GM18519 (cell line): ENCODE results near the gene KRT85.
"Not testable (repeated sequence)": the region's sequence is repeated elsewhere in the genome, so short reads cannot be mapped to it uniquely, and the experiment has no call there.

ENCODE experiments used
- ATAC-seq: cut with Tn5 transposase; IDR thresholded peaks from one replicate; pipeline ENCODE4 v1.9.1; 2021; ENCODE audit warnings: mild to moderate bottlenecking, moderate library complexity; ENCODE audit not compliant: unreplicated experiment, low FRiP score

KRT85 gene

DNA sequence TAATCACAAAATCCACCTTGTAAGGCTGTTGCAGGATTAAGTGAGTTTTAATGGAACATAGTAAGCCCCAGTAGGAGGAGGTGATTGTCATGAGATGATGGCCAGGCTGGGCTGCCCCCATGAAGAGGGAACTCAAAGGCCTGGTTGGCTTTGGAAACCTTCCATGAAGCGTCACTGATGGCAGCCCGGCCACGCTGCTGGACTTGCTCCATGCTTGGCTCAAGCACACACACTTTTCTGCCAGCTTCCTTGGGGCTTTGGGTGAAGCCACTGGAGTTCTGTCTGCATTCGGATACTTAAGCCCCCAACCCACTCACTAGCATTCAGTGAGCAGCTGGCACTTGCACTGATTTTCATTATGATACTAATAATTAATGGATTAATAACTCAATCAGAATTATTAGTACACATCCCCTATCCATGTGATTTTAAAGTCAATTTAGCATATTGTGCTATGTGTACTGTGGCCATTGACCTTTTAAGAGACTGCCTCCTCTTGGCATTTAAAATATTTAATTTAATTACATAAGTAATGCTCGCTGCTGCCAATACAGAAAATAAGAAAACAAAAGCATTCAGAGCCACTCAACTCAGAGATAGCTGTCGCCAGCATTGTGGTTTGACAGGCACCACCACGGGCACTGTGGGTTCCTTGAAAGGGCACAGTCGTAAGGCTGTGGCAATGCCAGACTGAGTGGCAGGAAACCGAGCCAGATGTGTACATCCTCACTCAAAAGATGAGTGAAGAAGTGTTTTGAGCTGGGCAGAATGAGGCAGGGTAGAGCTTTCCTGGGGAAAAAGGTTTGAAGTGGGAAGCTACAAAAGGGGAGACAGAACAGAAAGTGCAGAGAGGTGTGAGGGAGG is 15.9 kb downstream of the KRT85 start:
- no peak for ATAC-seq

DNA sequence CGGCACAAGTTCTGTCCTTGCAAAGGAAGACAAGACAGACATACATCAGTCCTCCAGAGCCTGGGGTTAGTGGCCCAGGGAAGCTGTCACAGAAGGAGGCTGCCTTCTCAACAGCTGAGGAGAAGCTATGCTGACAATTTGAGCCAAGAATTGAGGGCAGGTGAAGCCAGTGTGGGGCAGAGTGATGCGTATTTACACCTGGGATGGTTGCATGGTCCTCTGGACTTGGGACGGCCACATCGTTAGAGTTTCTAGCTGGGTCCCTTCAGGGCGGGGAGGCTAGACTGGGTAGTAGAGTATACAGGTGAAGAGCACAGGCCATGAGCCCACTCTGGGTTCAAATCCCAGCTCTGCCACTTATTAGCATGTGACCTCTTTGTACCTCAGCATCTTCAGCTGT is 16.5 kb downstream of the KRT85 start:
- no peak for ATAC-seq

DNA sequence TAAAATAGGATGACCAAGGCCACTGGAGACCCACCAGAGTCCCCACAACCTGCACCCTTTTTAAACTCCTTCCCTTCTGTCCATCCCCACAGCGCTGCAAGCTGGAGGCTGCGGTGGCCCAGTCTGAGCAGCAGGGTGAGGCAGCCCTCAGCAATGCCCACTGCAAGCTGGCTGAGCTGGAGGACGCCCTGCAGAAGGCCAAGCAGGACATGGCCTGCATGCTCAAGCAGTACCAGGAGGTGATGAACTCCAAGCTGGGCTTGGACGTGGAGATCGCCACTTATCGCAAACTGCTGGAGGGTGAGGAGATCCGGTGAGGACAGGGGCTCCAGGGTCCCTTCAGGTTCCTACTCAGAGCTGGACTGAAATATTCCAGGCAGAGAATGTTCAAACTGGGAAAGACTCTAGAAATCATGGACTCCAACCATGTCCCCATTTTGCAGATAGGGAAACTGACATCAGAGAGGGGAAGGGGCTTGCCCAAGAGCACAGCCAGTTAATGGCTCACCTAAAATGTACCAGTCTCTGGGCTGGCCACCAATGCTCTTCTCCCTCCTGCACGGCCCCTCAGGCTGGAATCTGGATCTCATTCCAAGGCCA is 17.2 kb downstream of the KRT85 start:
- ATAC-seq: no peak

DNA sequence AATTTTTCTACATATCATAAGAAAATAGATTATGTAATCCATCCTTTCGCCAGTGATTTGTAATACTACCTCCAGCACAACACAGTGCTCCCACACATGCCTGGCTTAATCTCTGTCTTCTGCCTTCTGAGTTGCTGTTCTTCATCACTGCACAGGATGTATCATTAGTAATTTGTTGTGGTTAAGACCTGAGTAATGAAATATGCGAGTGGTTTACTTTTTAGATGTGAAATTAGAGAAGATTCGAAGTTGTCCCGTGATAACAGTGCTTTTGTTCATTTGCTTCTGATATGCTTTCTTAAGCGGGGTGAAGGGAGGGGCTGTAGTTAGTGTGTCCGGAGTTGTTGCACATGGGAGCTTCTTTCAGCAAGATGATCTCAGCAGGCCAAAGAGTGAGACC is 18.1 kb downstream of the KRT85 start:
- ATAC-seq: no peak

DNA sequence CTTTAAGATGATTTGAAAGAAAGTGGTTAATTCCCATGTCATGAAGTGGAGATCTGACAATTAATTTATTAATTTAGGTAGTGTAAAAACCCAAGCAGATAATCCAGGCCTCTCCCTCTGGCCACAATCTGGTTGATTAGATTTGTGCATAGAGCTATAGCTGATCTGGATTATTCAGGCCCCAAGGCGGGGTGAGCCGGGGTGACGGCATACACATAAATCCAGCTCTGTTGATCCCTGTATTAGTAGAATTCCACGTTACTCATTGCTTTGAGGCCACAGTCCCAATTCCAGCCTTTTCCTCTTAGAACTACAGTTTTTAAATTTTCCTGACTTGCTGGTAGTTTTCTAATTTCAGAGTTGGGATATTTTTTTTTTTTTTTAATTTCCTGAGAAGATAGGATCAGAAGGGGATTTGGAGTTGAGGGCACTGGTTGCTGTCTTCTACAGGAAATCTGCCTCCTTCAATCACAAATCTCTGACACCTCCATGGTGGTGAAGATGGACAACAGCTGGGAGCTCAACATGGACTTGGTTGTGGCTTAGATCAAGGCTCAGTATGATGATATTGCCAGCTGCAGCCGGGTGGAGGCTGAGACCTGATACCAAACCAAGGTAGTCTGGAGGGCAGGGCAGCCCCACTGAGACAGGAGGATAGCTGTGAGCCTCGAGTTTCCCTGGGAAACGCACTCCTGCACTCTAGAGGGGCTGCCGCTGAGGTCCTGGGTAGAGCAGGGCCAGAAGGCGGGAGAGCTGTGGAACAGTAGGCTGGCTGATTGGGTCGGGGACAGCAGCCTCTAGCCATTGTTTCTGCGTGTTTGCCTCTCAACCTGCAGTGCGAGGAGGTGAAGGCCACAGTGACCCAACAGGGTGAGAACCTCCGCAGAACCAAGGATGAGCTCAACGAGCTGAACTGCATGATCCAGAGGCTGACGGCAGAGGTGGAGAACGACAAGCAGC is 19.4 kb downstream of the KRT85 start:
- no peak for ATAC-seq

DNA sequence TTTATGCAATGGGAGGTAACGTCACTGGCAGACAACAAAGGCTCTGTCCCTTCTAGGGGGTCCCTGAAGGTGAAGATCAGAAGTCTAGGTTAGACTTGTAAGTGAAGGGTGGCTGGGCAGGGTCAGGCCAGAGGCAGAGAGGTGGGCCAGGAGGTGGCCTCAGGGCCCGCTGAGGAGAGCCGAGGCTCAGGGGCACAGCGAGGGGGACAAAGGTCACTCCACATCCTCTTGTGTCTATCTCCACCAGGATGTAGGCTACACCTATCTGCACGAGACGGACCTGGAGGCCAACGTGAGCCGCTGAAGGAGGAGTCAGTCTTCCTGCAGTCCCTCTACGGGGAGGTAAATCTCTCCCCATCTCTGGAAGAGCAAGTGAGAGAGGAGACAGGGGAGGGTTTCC is 20.3 kb downstream of the KRT85 start:
- ATAC-seq: no peak

DNA sequence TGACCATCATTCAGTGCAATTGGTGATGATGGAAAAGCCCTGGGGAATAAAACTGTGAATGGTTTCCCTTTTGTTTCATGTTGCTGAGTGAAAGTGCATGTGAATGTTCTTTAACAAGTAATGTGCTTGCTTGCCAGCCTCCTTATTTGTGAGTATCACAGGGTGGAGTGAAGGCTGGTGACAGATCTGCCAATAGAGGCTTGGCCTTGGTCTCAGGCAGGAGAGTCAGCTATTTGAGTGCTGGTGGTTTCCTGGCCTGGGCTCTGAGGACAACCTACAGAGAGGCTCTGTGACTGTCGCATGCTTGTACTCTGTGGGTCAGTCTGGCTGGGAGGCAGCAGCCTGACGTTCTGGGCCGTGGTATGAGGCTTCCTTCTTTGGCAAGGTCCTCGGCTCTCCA is 20.7 kb downstream of the KRT85 start:
- no peak for ATAC-seq

DNA sequence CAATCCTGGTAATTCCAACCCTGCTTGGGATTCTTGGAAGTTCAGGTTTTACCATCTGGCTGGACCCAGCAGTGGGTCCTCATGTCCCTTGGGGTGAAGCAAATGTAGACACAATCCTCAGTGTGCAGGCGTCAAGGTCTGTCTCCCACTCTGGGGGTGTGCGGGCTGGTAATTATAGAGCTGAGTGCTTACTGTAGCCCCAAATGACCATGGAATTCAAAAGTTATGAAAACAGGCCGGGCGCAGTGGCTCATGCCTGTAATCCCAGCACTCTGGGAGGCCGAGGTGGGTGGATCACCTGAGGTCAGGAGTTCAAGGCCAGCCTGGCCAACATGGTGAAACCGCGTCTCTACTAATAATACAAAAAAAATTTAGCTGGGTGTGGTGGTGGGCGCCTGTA is 22.2 kb downstream of the KRT85 start:
- ATAC-seq: not testable (repeated sequence)

DNA sequence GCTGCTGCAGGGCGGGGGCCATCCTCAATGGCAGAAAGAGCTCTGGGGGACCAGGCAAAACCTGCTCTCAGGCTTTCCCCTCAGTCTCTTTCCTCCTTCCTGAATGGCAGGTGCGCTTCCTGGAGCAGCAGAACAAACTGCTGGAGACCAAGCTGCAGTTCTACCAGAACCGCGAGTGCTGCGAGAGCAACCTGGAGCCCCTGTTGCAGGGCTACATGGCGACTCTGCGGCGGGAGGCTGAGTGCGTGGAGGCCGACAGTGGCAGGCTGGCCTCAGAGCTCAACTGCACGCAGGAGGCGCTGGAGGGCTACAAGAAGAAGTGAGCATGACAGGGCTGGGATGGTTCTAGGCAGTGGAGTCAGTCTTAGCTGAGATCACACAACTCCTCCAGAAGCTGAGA is 23.2 kb downstream of the KRT85 start:
- no peak for ATAC-seq

DNA sequence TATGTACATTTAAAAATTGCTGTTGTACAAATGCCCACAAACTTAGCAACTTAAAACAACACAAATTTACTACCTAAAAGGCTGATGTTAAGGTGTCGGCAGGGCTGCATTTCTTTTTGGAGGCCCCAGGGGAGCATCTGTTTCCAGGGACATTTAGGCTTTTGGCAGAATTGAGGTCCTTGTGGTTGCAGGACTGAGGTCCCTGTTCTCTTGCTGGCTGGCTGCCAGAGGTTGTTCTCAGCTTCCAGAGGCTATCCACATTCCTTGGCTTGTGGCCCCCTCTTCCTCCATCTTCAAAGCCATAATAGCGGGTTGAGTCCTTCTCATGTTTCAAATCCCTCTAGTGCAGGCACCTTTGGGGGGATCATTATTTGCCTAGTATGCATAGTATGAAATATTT is 23.7 kb downstream of the KRT85 start:
- ATAC-seq: no peak

DNA sequence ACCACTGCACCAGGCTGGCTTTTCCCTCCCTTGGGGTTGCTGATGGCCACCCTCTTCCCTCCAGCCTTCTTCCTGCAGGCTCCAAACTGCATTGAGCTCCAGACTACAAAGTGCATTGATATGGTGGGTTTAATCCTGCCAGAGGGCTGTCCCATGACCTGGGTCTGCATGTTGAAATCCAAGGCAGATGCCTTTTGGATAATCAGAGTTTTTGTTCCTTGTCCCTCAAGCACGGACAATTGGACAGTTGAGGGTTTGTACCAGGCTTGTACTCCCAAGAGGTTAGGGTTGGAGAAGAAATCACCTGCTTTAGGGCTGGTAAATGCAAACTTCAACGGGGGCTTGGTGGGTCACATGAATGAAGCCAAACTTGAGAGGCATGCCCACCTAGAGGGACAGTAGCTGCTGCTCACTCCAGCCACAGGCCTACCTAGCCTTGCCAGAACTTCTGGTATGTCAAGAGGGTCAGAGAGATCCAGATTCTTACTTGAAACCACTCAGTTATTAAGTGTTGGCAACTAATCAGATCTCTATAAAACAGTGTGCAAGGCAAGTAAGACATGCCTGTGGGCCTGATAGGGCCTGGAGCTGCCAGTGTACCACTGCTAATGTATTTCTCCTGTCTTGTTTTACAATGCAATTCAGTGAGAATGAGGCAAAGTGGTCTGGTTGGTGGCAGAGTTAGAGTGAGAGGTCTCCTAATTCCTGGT is 24.3 kb downstream of the KRT85 start:
- ATAC-seq: no peak

DNA sequence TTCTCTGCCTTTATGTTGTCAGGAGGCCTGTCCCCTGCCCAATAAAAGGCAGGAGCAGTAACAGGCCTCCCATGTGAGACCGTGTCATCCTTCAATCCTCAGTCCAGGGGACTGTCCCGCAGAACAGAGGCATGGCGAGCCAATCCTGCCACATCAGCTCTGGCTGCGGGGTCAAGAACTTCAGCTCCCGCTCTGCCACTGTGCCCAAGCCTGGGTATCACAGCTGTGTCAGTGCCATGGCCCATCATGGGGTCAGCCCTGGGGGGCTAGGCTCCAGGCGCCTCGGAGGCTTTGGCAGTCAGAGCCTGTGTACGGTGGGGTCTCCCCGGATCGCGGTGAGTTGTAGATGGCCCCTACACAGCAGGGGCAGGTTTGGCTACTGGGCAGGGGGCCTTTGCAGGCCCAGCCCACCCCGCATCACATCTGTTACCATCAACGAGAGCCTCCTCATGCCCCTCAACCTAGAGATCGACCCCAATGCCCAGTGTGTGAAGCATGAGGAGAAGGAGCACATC is 26.2 kb downstream of the KRT85 start:
- no peak for ATAC-seq

DNA sequence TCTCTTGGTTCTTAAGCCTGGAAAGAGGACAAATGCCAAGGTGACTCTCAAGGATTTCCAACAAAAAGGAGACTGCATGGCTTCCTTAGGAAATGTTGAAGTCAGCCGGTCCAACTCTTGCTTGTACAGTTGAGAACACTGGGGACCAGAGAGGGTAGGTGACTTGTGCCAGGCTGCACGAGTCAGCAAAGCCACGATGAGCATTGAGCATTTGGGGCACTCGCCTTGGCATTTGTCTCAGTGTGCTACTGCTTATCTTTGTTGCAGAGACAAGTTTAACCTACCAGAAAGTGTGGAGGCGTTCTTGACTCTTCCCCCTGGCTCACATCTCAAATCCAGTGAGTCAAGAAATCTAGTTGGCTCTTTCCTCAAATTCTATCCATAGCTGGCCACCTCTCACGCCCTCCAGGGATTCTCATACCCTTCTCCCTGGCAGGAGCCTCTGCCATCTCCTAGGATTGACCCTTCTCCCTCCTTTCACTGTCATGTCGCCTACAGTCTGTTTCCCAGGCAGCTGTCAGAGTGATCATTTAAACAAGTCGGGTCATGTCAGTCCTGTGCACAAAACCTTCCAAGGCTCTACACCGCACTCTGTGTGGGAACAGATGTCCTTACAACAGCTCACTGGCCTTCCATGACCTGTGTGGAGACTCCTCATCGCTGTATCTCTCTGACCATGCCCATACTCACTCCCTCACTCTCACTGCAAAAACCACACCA is 28.9 kb downstream of the KRT85 start:
- ATAC-seq: no peak

DNA sequence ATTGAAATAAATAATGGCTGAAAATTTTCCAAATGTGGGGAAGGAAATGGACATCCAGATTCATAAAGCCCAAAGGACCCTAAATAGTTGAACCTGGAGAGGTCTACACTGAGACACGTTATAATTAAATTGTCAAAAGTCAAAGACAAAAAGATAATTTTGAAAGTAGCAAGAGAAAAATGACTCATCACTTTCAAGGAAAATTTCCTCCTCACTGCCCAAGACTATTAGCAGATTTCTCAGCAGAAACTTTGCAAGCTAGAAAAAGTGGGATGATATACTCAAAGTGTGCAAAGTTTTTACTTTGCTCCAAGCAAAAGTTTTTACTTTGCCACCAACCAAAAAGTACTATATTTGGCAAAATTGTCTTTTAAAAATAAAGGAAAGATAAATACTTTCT is 30.2 kb downstream of the KRT85 start:
- ATAC-seq: no peak

DNA sequence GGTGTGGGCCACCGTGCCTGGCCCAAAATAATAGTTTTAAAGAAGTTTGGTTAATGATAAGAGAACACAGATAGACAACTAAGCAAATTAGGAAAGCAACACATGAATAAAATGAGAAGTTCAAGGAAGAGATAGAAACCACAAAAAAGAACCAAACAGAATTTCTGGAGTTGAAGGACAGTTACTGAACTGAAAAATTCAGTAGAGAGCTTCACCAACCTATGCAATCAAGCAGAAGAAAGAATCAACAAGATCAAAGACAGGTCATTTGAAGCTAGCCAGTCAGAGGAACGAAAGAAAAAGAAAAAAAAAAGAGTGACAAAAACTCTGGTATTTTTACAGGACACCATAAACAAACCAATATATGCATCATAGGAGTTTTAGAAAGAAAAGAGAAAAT is 30.6 kb downstream of the KRT85 start:
- no peak for ATAC-seq

DNA sequence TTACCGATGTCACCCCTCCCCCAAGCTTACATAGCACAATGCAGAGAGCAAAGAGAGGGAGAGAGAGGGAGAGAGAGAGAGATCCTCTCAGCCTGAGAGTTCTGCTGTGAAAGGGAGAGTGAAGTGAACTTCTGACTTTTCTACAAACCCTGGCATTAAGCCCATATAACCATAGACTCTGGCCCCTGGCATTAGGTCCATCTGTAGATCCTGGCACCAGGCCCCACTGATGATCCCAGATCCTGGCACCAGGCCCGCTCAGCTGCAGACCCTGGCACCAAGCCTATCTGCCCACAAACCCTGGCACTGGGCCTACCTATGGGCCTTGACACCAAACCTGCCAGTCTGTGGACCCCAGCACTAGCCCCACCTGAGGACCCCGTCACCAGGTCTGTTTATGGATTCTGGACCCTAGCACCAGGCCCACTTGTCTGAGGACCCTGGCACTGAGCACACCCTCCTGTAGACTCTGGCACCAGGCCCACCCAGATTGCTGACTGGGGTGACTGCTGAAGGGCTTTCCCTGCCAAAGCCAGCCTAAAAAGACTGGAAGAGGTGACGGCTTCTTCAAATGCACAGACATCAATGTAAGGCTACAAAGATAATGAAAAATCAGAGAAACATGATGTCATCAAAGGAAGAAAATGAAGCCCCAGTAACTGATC is 31.6 kb downstream of the KRT85 start:
- ATAC-seq: no peak

DNA sequence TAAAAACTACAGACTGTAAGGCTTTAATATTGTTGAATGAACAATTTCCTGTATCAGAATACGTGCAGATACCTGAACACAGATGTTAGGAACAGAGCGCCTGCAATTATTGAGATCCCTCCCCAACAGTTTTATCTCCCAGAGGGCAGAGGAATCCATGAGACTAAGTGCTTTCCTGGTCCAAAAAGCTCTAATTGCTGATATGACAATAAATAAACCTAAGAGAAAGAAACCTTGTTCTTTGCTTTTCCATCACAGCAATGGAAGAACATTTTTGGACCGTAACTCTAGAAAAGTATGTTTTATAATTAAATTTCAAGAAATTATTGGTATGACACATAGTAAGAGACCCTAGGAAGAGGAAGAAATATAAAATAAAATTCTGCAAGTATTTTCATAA is 33.1 kb downstream of the KRT85 start:
- ATAC-seq: no peak

DNA sequence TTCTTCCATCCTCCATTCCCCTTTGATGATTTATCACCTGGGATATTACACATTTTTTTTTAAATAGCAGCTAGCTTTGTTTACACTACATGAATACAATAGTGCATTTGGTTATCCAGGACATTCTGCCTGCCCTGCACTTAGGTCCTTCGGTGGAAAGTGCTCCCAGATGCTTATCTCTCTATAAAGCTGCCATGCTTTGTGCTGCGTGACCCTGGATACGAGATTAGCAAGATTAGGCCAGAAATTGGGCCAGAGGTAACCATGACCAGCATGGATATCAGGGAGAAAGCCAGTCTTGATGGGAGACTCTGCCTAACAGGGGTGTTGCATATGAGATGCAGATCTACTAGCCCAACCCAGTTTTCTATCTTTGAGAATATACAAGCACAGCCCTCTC is 34.0 kb downstream of the KRT85 start:
- no peak for ATAC-seq

DNA sequence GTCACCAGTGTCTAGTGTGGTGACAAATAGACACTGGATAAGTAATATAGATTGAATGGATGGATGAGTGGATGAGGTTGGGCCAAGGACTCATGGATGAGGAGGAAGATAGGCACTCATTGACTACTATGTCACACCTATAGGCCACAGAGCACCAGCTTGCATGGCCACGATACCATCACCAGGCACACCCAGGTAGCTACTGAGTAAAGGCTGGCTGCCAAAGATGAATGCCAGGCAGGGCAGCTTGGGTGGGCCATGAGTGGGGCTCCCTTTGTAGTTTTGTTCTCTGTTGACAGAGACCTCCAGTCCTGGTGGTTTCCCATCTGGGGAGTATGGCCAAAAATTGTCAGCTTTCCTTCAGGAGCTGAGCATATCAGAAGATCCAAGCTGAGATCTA is 34.9 kb downstream of the KRT85 start:
- ATAC-seq: no peak
